Inflammatory macrophage treated with lipopolysaccharide for 1 hour (primary cell): ENCODE measurements around the gene RECQL5.
"Not testable (repeated sequence)": the region's sequence is repeated elsewhere in the genome, so short reads cannot be mapped to it uniquely, and the experiment has no call there.

Experiments used
- DNase-seq, 2 donors: peaks; one replicate each; pipeline ENCODE4 v3.0.0-alpha.2; 2020 to 2022

Gene RECQL5

GRCh38 chr17:75645889-75646637, 20.9 kb downstream of the RECQL5 start:
- DNase-seq: peak; percentile 20 to 36

- no peak for DNase-seq
Measured at GRCh38 chr17:75645501-75645888, 21.5 kb downstream of the RECQL5 start.

DNA sequence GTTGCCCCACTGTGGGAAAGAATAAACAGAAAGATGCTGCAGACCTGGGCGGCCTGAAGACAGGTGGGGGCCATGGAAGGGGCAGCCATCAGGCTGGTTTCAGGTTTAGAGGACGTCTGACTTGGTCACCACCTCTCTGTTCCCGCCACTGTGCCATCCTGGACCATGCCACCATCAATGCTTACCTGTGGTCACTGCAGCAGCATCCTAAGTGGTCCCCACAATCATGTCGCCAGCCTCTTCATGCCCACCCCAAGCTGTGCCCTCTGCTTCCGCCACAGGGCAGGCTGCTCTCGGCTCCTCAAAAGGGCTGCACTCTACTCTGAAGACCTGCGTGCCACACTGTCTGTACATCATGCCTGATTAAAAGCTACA, 23.3 kb downstream of the RECQL5 start:
- DNase-seq: no peak

- DNase-seq: no peak
Measured at GRCh38 chr17:75642784-75643642, 23.9 kb downstream of the RECQL5 start.

DNA sequence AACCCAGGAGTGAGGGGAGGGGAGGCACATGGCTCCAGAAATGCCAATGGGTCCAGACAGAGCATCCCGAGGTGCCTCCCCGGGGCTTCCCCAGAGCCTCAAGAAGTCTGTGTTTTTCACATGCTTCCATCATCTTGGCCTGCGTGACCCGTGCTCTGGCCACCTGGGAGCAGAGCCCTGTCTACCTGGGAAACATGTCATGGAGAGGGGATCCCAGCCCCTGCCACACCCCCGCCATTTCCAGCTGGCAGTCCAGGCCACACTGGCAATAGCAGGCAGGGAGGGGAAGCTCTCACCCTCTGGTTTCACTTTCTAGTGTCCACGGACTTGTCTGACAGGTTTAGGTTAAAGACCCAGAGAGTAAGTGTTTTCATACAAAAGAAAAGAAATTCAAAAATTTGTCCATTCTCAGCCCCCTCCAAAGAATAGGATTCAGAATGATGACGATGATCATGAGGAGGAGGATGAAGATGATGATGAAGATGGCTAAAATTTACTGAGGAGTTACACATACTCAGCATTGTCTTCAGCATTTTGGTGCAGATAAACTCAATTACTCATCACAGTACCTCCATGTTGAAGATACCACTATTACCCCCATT, 24.7 kb downstream of the RECQL5 start:
- DNase-seq: no peak

GRCh38 chr17:75641343-75641742, 25.6 kb downstream of the RECQL5 start:
- no peak for DNase-seq

GRCh38 chr17:75640556-75641119, 26.3 kb downstream of the RECQL5 start:
- no peak for DNase-seq

- DNase-seq: no peak
Measured at GRCh38 chr17:75639771-75640555, 27.0 kb downstream of the RECQL5 start.

- no peak for DNase-seq
Measured at GRCh38 chr17:75639327-75639726, 27.6 kb downstream of the RECQL5 start.

DNA sequence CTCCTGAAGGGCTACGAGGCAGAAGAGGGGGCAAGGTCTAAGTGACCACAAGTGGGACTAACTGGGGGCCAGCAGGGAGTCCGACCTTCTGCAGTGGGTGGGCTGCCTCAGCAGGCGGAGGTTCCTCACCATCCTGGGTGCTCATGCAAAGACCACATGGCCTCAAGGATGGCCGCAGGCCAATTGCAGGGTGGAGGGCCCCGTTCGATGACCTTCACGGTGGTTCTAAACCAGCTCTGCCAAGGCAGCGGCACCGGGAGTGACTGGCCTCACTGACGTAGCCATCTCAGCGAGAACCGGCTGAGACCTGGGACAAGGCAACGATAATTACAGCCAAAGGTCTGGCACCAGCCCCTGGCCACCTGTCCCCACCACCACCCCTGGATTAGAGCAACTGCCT, 28.1 kb downstream of the RECQL5 start:
- no peak for DNase-seq

DNA sequence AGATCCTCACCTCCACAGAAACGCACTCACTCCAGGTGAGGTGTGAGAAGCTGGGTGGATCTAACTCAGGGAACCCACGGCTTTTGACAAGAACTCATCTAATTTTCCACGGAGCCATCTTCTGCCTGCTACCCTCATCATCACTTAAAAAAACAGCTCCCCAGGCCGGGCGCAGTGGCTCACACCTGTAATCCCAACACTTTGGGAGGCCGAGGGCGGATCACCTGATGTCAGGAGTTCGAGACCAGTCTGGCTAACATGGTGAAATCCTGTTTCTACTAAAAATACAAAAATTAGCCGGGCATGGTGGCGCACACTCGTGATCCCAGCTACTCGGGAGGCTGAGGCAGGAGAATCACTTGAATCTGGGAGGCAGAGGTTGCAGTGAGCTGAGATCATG, 28.9 kb downstream of the RECQL5 start:
- DNase-seq: not testable (repeated sequence)

DNA sequence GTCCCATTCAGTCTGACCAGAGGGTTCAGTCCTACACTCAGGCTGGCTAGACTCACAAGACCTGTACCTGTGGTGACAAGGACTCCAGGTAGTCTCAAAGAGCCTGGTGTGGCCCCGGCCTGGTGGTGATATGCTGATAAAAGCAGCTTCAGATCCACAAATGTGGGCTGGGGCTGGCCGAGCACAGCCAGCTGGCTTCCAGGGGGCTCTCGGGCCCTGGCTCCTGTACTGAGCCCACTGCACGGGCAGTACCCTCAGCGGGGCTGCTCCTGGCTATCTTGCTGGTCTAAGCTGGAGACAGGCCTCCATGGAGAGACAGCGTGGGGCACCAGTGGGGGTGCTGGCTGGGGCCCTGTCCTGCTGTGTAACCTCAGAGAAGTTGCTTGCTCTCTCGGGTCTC, 29.4 kb downstream of the RECQL5 start:
- DNase-seq: no peak

DNA sequence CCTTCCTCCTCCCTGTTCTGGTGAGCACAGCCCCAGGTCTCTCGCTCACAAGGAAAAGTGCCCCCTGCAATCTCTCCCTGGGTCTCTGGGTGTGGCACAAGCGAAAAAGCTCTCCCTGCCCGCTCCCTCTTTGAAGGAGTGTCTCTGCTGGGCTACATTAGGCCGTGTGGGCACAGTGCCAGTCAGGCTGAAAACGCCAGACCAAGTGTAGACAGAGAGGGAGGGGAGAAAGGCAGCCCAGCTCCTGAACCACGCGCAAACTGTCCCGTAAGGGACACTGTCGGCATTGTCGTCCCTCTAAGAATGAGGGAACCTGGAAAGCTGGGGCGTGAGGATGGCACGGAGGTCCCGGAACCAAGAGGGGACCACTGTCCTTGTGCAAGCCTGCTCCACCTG, 29.8 kb downstream of the RECQL5 start:
- no peak for DNase-seq

- no peak for DNase-seq
Measured at GRCh38 chr17:75636381-75637142, 30.4 kb downstream of the RECQL5 start.

DNA sequence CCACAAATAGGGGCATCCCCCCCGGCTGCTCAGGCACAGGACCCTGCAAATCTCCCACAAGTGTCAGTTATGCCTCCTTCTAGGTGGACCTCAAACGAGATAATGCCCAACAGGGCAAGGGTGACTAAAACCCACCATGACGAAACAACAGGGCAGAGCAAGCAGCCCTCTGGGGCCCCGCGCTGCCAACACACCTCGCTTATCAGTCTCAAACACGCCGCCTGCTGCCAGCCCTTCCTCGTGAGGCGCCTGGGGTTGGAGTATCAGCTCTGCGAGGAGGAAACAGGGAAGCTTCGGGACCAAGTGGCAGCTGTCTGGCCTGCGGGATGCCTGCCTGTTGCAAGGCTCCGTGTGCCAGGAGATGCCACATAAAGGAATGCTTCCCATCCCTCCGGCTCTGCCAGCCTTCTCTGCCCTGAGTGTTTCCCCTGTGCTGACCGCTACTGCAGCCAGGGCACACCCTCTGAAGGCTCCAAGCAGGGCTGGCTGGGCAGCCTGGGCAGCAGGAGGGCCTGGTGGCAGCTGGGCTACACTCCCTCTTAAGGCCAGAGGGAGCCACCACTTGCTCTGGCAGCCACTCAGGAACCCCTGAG, 31.2 kb downstream of the RECQL5 start:
- no peak for DNase-seq

DNA sequence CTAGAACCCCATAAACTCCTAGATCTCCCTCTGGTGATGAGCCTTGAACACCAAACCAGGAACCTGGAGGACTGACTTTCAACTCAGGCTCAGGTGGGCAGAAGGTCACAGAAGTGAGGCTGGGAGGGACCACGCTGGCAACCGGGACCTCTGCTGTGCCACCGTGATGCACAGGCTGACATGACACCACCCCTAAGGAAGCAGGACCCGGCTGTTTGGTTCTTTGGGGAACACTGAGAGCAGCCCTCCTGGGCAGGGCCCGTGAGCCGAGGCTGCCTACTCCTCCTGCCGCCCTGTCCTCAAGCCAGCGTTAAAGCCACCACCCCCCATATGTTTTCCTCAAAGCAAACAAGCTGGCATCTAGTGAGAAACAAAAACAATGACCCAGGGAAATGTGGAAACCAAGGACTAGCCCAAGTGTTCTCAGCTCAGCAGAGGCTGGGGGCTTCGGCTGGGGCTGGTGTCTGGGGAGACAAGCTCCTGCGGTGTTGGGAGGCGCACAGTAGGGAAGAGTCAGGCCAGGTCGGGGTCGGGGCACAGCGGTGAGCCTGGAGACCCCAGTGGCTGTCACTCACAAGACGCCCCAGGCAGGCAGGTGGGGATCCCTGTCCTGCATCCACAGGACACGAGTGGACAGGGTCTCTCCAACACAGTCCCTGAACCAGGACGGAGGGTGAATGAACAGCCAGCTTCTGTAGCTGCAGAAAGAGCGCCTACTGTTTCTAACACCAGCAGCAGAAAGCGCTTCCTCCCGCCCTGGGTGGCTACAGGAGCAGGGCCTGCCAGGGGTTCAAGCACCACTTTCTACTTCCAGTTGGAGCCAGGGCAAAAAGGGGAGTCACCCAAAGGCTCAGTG, 32.0 kb downstream of the RECQL5 start:
- no peak for DNase-seq

GRCh38 chr17:75634376-75634740, 32.6 kb downstream of the RECQL5 start:
- no peak for DNase-seq

DNA sequence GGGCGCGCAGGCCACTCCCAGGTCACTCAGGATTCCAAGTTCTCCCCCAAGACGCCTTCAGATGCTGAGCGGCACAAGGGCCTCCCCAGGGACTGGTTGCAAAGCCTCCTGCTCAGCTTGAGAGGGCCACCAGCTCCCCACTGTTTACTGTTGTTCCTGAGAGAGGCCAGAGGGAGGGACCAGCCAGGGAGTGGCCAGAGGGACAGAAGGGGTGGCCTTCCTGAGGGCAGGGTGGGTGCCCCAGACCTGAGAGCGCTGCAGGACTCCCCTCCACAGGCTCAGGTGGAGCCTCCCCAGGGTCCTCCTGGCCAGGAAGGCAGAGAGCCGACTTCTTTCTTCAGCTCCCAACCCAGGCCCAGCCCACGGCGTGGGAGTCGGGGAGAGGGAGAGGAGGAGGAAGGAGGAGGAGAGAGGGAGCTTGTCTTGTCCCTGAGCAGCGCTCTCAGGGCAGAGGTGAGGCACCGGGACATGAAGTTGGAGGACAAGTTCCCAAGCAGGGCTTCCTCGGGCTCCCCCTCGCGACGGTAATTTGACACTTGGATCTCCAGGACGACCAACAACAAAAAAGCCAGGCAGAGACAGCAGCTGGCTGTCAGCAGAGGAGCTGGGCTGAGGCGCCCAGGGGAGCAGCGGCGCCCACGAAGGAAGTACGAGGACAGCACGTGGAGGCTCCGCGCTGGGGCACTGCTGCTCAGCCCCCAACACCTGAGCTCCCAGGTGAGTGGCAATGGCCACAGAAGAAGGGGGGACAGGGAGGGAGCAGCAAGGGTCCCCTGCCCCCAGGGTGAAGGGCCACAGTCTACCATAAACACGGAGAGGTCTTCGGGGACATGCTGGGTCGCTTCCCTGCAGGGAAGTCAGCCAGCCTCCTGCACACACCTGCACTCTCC, 33.2 kb downstream of the RECQL5 start:
- DNase-seq: peak; percentile 33 to 62

GRCh38 chr17:75632863-75633485, 34.0 kb downstream of the RECQL5 start, which contains the start of gene SMIM5:
Gene SMIM5, plus strand, starts transcription at chr17:75633434. Its CDS starts 6,768 bp downstream, at chr17:75640202.
- peak; percentile 34 to 85 for DNase-seq
